B cell (primary cell): Measurements from ENCODE around the gene OR51D1. TPM values are rescaled to one million over a fixed set of nuclear protein-coding genes. Genes with fewer than 3 reads are reported as not detected.

ENCODE experiments used
- ATAC-seq: fragments of 200-7000 bp; cut with Tn5 transposase; one replicate; pipeline ENCODE4 v1.10.0; 2021; ENCODE audit warnings: low read depth, mild to moderate bottlenecking, moderate number of reproducible peaks, moderate library complexity
- CTCF ChIA-PET: fragments of 350-600 bp; sonication (Branson Sonifier 250); formaldehyde crosslinking; loops from one replicate; lab custom pipeline; 2021; ENCODE audit warnings: antibody characterized with exemption, inconsistent platforms; lab: Charles Lee
- POLR2A ChIA-PET: fragments of 350-600 bp; sonication (Branson Sonifier 250); formaldehyde crosslinking; loops from one replicate; lab custom pipeline; 2021; ENCODE audit warnings: antibody characterized with exemption; lab: Charles Lee
- DNase-seq: peaks from one replicate; pipeline ENCODE4 v3.0.0; 2013
- H2AFZ ChIP-seq: 2 replicates; pipeline ENCODE4 v1.6.1; 2012; ENCODE audit warnings: mild to moderate bottlenecking, low read depth, low read length; ENCODE audit not compliant: insufficient read depth, poor library complexity, severe bottlenecking
- H3K27ac ChIP-seq, 2 donors: 1 replicate in 1 of 2; 2 replicates in 1 of 2; pipeline ENCODE4 v1.5.1; 2012 to 2013; ENCODE audit warnings: low read length in 2 of 2, mild to moderate bottlenecking in 2 of 2, moderate library complexity in 1 of 2
- H3K27me3 ChIP-seq, 4 experiments: fragments of 200-600 bp in 1 of 4; sonication (generic) in 1 of 4; replicated peaks in 1 of 4; 1 replicate in 2 of 4; 2 replicates in 2 of 4; pipeline versions ENCODE4 v1.6.1 to v1.7.0; 2013 to 2016; ENCODE audit warnings: low read length in 3 of 4, mild to moderate bottlenecking in 2 of 4, mixed read lengths in 1 of 4, moderate library complexity in 1 of 4; ENCODE audit not compliant: insufficient read depth in 4 of 4, control insufficient read depth in 3 of 4; ENCODE audit errors: control extremely low read depth in 1 of 4
- H3K36me3 ChIP-seq, 2 experiments: replicated peaks in 1 of 2; 1 replicate in 1 of 2; 2 replicates in 1 of 2; pipeline versions ENCODE4 v1.6.1 to v1.7.1; 2013; ENCODE audit warnings: low read length in 1 of 2; ENCODE audit not compliant: insufficient read depth in 2 of 2, control insufficient read depth in 1 of 2; ENCODE audit errors: control extremely low read depth in 1 of 2, extremely low read depth in 1 of 2
- H3K4me1 ChIP-seq, 2 donors: fragments of 200-600 bp in 1 of 2; sonication (generic) in 1 of 2; 1 replicate in 1 of 2; 2 replicates in 1 of 2; pipeline versions ENCODE4 v1.5.1 to v1.6.1; 2013 to 2017; ENCODE audit warnings: low read length in 2 of 2; ENCODE audit not compliant: control insufficient read depth in 2 of 2, insufficient read depth in 2 of 2
- H3K4me2 ChIP-seq: replicated peaks from 2 replicates; pipeline ENCODE3; 2012; ENCODE audit warnings: mild to moderate bottlenecking, low read depth, low read length; ENCODE audit not compliant: poor library complexity, severe bottlenecking
- H3K4me3 ChIP-seq, 5 experiments: fragments of 200-600 bp in 1 of 5; sonication (generic) in 1 of 5; 1 replicate in 3 of 5; 2 replicates in 2 of 5; pipeline versions ENCODE4 v1.5.1 to v1.7.0; 2011 to 2016; ENCODE audit warnings: low read length in 4 of 5, mild to moderate bottlenecking in 4 of 5, low read depth in 2 of 5, control low read depth in 1 of 5, moderate library complexity in 1 of 5; ENCODE audit not compliant: insufficient read depth in 1 of 5; ENCODE audit errors: control extremely low read depth in 1 of 5, extremely low read depth in 1 of 5
- H3K79me2 ChIP-seq: fragments of 200-600 bp; sonication (generic); one replicate; pipeline ENCODE4 v1.6.0; 2016; ENCODE audit warnings: low read length; ENCODE audit not compliant: control insufficient read depth, insufficient read depth
- H3K9ac ChIP-seq: fragments of 200-600 bp; sonication (generic); 2 replicates; pipeline ENCODE4 v1.6.1; 2017; ENCODE audit warnings: mild to moderate bottlenecking, low read length, moderate library complexity
- H3K9me3 ChIP-seq, 3 donors: one replicate each; pipeline versions ENCODE4 v1.6.1 to v1.7.1; 2013; ENCODE audit warnings: low read length in 2 of 3; ENCODE audit not compliant: control insufficient read depth in 2 of 3, insufficient read depth in 1 of 3; ENCODE audit errors: control extremely low read depth in 1 of 3
- H4K20me1 ChIP-seq: 2 replicates; pipeline ENCODE4 v1.6.0; 2012; ENCODE audit warnings: mild to moderate bottlenecking, low read length; ENCODE audit not compliant: insufficient read depth, control insufficient read depth, poor library complexity, severe bottlenecking
- H3K27ac Mint-ChIP-seq: one replicate; pipeline ENCODE4 v1.8.0; 2021; ENCODE audit warnings: mixed read lengths
- H3K27me3 Mint-ChIP-seq: one replicate; pipeline ENCODE4 v1.8.0; 2021; ENCODE audit warnings: mixed read lengths
- H3K4me1 Mint-ChIP-seq: one replicate; pipeline ENCODE4 v1.8.0; 2021; ENCODE audit warnings: mixed read lengths
- H3K4me3 Mint-ChIP-seq: one replicate; pipeline ENCODE4 v1.8.0; 2021; ENCODE audit warnings: mixed read lengths
- H3K9me3 Mint-ChIP-seq: one replicate; pipeline ENCODE4 v1.8.0; 2022; ENCODE audit warnings: mixed read lengths; ENCODE audit not compliant: insufficient read depth
- EZH2 ChIP-seq: IDR thresholded peaks from 2 replicates; pipeline ENCODE4 v1.6.1; 2012; ENCODE audit warnings: borderline replicate concordance, low read depth, mild to moderate bottlenecking, moderate library complexity, low read length; ENCODE audit not compliant: insufficient read depth, poor library complexity, severe bottlenecking
- WGBS: methylation state at CpG from one replicate; pipeline ENCODE4 v1.1.5; 2013; ENCODE audit warnings: missing lambda C conversion rate; ENCODE audit not compliant: insufficient coverage; 5-methylcytosine and 5-hydroxymethylcytosine counted together
- intact Hi-C: fragments of 100-400 bp; cut with micrococcal nuclease; formaldehyde crosslinking; loops from one replicate; pipeline ENCODE4 v1.10.0; 2022
- polyA plus RNA-seq: library from polyadenylated mRNA; depleted of rRNA; stranded (reverse); fragments of >200 nt; gene quantifications from 2 replicates; pipeline ENCODE4 v1.2.3, GENCODE V29; 2012
- total RNA-seq, 2 donors: library from RNA; stranded (reverse); fragments of 120-200 nt in 1 of 2; gene quantifications; 1 replicate in 1 of 2; 2 replicates in 1 of 2; pipeline versions ENCODE4 v1.2.3 to v1.2.4, GENCODE V29; 2013 to 2022
- TF ChIP-seq, protein P1 (sequence below): fragments of 200-600 bp; IDR thresholded peaks from one replicate; pipeline ENCODE4 v1.8.0; 2022; ENCODE audit warnings: antibody characterized with exemption, mild to moderate bottlenecking

The OR51D1 gene
- total and polyA plus RNA-seq, 2 donors (not counting 1 experiment from before 2014, with no cell fraction given): not detected

DNA sequence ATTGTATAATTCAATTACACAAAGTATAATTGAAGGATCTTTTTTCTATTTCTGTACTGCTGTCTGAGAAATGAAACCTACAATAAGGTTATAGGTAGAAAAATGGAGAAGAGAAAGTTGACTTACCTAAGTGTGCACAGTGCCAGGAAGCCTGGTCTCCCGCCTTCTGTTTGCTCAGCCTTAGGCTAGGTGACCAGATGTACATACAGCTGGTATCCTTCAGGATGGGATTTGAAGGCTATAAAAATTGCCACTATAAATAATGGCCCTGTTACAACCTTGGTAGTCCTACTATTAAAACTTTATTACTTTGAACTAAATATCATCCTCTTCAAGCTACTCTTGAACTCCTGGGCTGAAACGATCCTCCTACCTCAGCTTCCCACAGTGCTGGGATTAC, 40.7 kb downstream of the OR51D1 start:
- Mint-ChIP-seq H3K4me3 (no peak overlapping the region), H3K27me3 (peaks cover 26% of the 10 kb centered on the region), H3K9me3 (no peaks in the 10 kb centered on the region), H3K4me1 (no peaks in the 10 kb centered on the region), H3K27ac (no peak overlapping the region)
- Histone ChIP-seq H4K20me1 (no peaks in the 10 kb centered on the region), H3K4me1 (no peaks in the 10 kb centered on the region), H3K9ac (no peak overlapping the region), H3K4me3 (no peak overlapping the region), H3K4me2 (no peak overlapping the region), H3K27ac (no peak overlapping the region), H3K9me3 (peaks cover 0 to 3% (median 0%) of the 10 kb centered on the region in 3 donors), H3K79me2 (no peaks in the 10 kb centered on the region), H3K36me3 (no peaks in the 10 kb centered on the region), H3K27me3 (peaks cover 0 to 3% (median 0%) of the 10 kb centered on the region in 4 experiments), H2AFZ (no peak overlapping the region)
- no peak for ATAC-seq
- TF ChIP-seq, protein P1, sequence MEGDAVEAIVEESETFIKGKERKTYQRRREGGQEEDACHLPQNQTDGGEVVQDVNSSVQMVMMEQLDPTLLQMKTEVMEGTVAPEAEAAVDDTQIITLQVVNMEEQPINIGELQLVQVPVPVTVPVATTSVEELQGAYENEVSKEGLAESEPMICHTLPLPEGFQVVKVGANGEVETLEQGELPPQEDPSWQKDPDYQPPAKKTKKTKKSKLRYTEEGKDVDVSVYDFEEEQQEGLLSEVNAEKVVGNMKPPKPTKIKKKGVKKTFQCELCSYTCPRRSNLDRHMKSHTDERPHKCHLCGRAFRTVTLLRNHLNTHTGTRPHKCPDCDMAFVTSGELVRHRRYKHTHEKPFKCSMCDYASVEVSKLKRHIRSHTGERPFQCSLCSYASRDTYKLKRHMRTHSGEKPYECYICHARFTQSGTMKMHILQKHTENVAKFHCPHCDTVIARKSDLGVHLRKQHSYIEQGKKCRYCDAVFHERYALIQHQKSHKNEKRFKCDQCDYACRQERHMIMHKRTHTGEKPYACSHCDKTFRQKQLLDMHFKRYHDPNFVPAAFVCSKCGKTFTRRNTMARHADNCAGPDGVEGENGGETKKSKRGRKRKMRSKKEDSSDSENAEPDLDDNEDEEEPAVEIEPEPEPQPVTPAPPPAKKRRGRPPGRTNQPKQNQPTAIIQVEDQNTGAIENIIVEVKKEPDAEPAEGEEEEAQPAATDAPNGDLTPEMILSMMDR: no peak
- TF ChIP-seq EZH2: no peak
- intact Hi-C loops: no loop called here
- no peak for DNase-seq
- CTCF ChIA-PET: no interaction called here
- POLR2A ChIA-PET: no interaction called here
- 50% methylated on average over 1 of the region's 2 CpGs for WGBS

DNA sequence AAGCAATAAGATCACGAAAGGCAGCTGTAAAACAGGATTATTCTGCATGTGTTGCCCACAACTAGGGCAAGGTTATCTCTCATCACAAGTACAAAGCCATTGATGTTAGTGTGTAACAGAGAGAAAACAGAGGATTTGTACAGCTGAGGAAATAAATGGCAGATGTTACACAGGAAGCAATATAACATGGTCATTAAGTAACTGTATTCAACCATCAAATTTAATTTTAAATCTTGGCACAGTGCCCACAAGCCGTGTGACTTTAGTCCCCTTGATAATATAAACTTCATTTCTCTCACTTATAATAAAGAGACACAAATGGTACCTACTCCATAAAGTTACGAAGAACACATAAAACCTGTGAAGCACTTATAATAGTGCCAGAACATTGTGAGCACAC, 43.1 kb downstream of the OR51D1 start:
- H4K20me1 ChIP-seq: no peaks in the 10 kb centered on the region
- POLR2A ChIA-PET: no interaction called here
- intact Hi-C loops: no loop called here
- no peaks in the 10 kb centered on the region for H3K4me1 ChIP-seq
- no peak for ATAC-seq
- no peak overlapping the region for H3K27ac Mint-ChIP-seq
- peaks cover 17% of the 10 kb centered on the region for H3K27me3 Mint-ChIP-seq
- H3K9me3 ChIP-seq: peaks cover 0 to 3% (median 0%) of the 10 kb centered on the region in 3 donors
- H3K36me3 ChIP-seq: no peaks in the 10 kb centered on the region
- DNase-seq: no peak
- TF ChIP-seq, protein P1: no peak
- no peak for TF ChIP-seq EZH2
- H3K9me3 Mint-ChIP-seq: no peaks in the 10 kb centered on the region
- no peak overlapping the region for H3K4me3 ChIP-seq
- H3K4me1 Mint-ChIP-seq: no peaks in the 10 kb centered on the region
- H3K27me3 ChIP-seq: peaks cover 0 to 3% (median 1%) of the 10 kb centered on the region in 4 experiments
- H3K27ac ChIP-seq: no peak overlapping the region
- H3K79me2 ChIP-seq: no peaks in the 10 kb centered on the region
- H3K4me3 Mint-ChIP-seq: no peak overlapping the region
- H3K4me2 ChIP-seq: no peak overlapping the region
- H3K9ac ChIP-seq: no peak overlapping the region
- CTCF ChIA-PET: no interaction called here
- WGBS: 0% methylated on average over 1 of the region's 3 CpGs
- no peak overlapping the region for H2AFZ ChIP-seq
